Measurements from ENCODE around the gene TRPM5. TPM values are rescaled to one million over a fixed set of nuclear protein-coding genes. Genes with fewer than 3 reads are reported as not detected.
A peak's percentile ranks its signal among the peaks of the same experiment; 100 is the strongest.

Gene TRPM5
- total and polyA plus RNA-seq, 11 donors, result not detected

- DNase-seq, result peak in 2 of 5 donors; percentile 20 to 59
- peaks cover 0 to 4% (median 0%) of the 10 kb centered on the region in 9 donors for H3K27me3 ChIP-seq
- peak in 1 of 4 donors; percentile 2 for ATAC-seq
- H3K9me3 ChIP-seq, result no peaks in the 10 kb centered on the region
- no peak overlapping the region for H3K4me3 ChIP-seq
- TF ChIP-seq CTCF (IDR thresholded peaks at IDR 0.05), result no peak
- TF ChIP-seq POLR2A (IDR thresholded peaks at IDR 0.05), result no peak
- intact Hi-C loops (cut with DNase I), result loop anchor here in 2 of 10 donors (5.0 kb wide), 1 partner anchor 465 kb away; no protein-coding TSS in a partner anchor
- H3K4me1 ChIP-seq, result no peaks in the 10 kb centered on the region
- no peak overlapping the region for H3K27ac ChIP-seq
- no peaks in the 10 kb centered on the region for H3K36me3 ChIP-seq
- WGBS, 4 donors, result 87 to 92% (median 90%) methylated on average over 9 to 14 of the region's 14 CpGs
Measured at GRCh38 chr11:2426826-2427521, 17.3 kb downstream of the TRPM5 start.

- H3K27me3 ChIP-seq, result peaks cover 0 to 9% (median 0%) of the 10 kb centered on the region in 9 donors
- intact Hi-C loops (cut with DNase I), result loop anchor here in 2 of 10 donors (5.0 kb wide), 1 partner anchor 466 kb away; no protein-coding TSS in a partner anchor
- H3K9me3 ChIP-seq, result no peaks in the 10 kb centered on the region
- H3K36me3 ChIP-seq, result no peaks in the 10 kb centered on the region
- no peak overlapping the region for H3K27ac ChIP-seq
- ATAC-seq (no peak), DNase-seq (peak in 2 of 5 donors; percentile 24 to 42)
- no peak overlapping the region for H3K4me3 ChIP-seq
- WGBS, 4 donors, result 88 to 100% (median 90%) methylated on average over 2 to 13 of the region's 13 CpGs
- TF ChIP-seq CTCF (IDR thresholded peaks at IDR 0.05) (no peak), POLR2A (IDR thresholded peaks at IDR 0.05) (no peak)
- H3K4me1 ChIP-seq, result no peaks in the 10 kb centered on the region
Measured at GRCh38 chr11:2426221-2426620, 18.1 kb downstream of the TRPM5 start.

- H3K4me1 ChIP-seq, result peaks cover 0 to 4% (median 0%) of the 10 kb centered on the region in 12 donors
- peaks cover 0 to 13% (median 0%) of the 10 kb centered on the region in 9 donors for H3K27me3 ChIP-seq
- WGBS, 4 donors, result 76 to 91% (median 84%) methylated on average over 8 of the region's 8 CpGs
- no peak overlapping the region for H3K4me3 ChIP-seq
- H3K9me3 ChIP-seq, result no peaks in the 10 kb centered on the region
- TF ChIP-seq CTCF (IDR thresholded peaks at IDR 0.05), result no peak
- TF ChIP-seq POLR2A (IDR thresholded peaks at IDR 0.05), result no peak
- intact Hi-C loops (cut with DNase I), result loop anchor here in 2 of 10 donors (5.0 kb wide), 1 partner anchor 467 kb away; no protein-coding TSS in a partner anchor
- no peak overlapping the region for H3K27ac ChIP-seq
- ATAC-seq (no peak), DNase-seq (peak in 2 of 5 donors; percentile 9 to 57)
- no peaks in the 10 kb centered on the region for H3K36me3 ChIP-seq
Measured at GRCh38 chr11:2425506-2425905, 18.8 kb downstream of the TRPM5 start.

GRCh38 chr11:2424811-2425495 lies 19.4 kb downstream of the TRPM5 start:
- peaks cover 0 to 10% (median 0%) of the 10 kb centered on the region in 12 donors for H3K4me1 ChIP-seq
- H3K9me3 ChIP-seq, result no peaks in the 10 kb centered on the region
- no peak for TF ChIP-seq CTCF (IDR thresholded peaks at IDR 0.05)
- TF ChIP-seq POLR2A (IDR thresholded peaks at IDR 0.05), result no peak
- intact Hi-C loops (cut with DNase I), result loop anchor here in 2 of 10 donors (5.0 kb wide), 1 partner anchor 467 kb away; no protein-coding TSS in a partner anchor
- H3K27me3 ChIP-seq, result peaks cover 0 to 13% (median 0%) of the 10 kb centered on the region in 9 donors
- H3K27ac ChIP-seq, result no peak overlapping the region
- ATAC-seq, result no peak
- 75 to 88% (median 83%) methylated on average over 20 to 28 of the region's 28 CpGs for WGBS, 4 donors
- H3K36me3 ChIP-seq, result no peaks in the 10 kb centered on the region
- no peak overlapping the region for H3K4me3 ChIP-seq
- peak in 2 of 5 donors; percentile 23 to 63 for DNase-seq

Measured in heart left ventricle (tissue), 16 donors.